Fibroblast of skin of right biceps (primary cell): ENCODE results near the gene NDUFB8.

Experiments used
- DNase-seq: peaks from one replicate; pipeline ENCODE4 v3.0.0-alpha.2; 2013

NDUFB8 gene

GRCh38 chr10:100535715-100536353, 6.2 kb upstream of the NDUFB8 start, which contains the start of gene HIF1AN:
Gene HIF1AN (plus strand): TSS chr10:100535943. CDS start chr10:100535959, 16 bp downstream.
- DNase-seq: peak; percentile 96

- DNase-seq: no peak
Measured at GRCh38 chr10:100535338-100535714, 5.7 kb upstream of the NDUFB8 start.

- no peak for DNase-seq
Measured at GRCh38 chr10:100534726-100535125, 5.1 kb upstream of the NDUFB8 start.

- no peak for DNase-seq
Measured at GRCh38 chr10:100531761-100532160, 2.1 kb upstream of the NDUFB8 start.

- DNase-seq: no peak
Measured at GRCh38 chr10:100528921-100529474, 673 bp downstream of the NDUFB8 start.

- no peak for DNase-seq
Measured at GRCh38 chr10:100528123-100528886, 1.4 kb downstream of the NDUFB8 start.

GRCh38 chr10:100524638-100525037, 5.0 kb downstream of the NDUFB8 start:
- DNase-seq: no peak

- no peak for DNase-seq
Measured at GRCh38 chr10:100524206-100524605, 5.5 kb downstream of the NDUFB8 start.

GRCh38 chr10:100522945-100523344, 6.7 kb downstream of the NDUFB8 start:
- no peak for DNase-seq

- DNase-seq: no peak
Measured at GRCh38 chr10:100522107-100522801, 7.4 kb downstream of the NDUFB8 start.

GRCh38 chr10:100520811-100521210, 8.9 kb downstream of the NDUFB8 start:
- peak; percentile 41 for DNase-seq

- DNase-seq: no peak
Measured at GRCh38 chr10:100519311-100520051, 10.2 kb downstream of the NDUFB8 start, which contains the start of gene SEC31B. Gene SEC31B (minus strand): TSS chr10:100519861. CDS start chr10:100516952, 2,909 bp downstream.

GRCh38 chr10:100518761-100519241, 10.9 kb downstream of the NDUFB8 start:
- peak; percentile 59 for DNase-seq

GRCh38 chr10:100516847-100517246, 12.8 kb downstream of the NDUFB8 start:
- no peak for DNase-seq

- no peak for DNase-seq
Measured at GRCh38 chr10:100515612-100516011, 14.1 kb downstream of the NDUFB8 start.

- DNase-seq: no peak
Measured at GRCh38 chr10:100510533-100511308, 18.9 kb downstream of the NDUFB8 start.

- DNase-seq: no peak
Measured at GRCh38 chr10:100509241-100509840, 20.3 kb downstream of the NDUFB8 start.

GRCh38 chr10:100508691-100509150, 20.9 kb downstream of the NDUFB8 start:
- DNase-seq: peak; percentile 69

GRCh38 chr10:100508266-100508665, 21.4 kb downstream of the NDUFB8 start:
- DNase-seq: no peak

GRCh38 chr10:100507357-100507732, 22.3 kb downstream of the NDUFB8 start:
- no peak for DNase-seq
